HG03280 (cell line): Measurements from ENCODE around the gene CCR8.

ENCODE experiments used
- ATAC-seq: cut with Tn5 transposase; IDR thresholded peaks from one replicate; pipeline ENCODE4 v1.9.1; 2021; ENCODE audit warnings: mild to moderate bottlenecking, moderate library complexity; ENCODE audit not compliant: unreplicated experiment

CCR8 gene, protein sequence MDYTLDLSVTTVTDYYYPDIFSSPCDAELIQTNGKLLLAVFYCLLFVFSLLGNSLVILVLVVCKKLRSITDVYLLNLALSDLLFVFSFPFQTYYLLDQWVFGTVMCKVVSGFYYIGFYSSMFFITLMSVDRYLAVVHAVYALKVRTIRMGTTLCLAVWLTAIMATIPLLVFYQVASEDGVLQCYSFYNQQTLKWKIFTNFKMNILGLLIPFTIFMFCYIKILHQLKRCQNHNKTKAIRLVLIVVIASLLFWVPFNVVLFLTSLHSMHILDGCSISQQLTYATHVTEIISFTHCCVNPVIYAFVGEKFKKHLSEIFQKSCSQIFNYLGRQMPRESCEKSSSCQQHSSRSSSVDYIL

DNA sequence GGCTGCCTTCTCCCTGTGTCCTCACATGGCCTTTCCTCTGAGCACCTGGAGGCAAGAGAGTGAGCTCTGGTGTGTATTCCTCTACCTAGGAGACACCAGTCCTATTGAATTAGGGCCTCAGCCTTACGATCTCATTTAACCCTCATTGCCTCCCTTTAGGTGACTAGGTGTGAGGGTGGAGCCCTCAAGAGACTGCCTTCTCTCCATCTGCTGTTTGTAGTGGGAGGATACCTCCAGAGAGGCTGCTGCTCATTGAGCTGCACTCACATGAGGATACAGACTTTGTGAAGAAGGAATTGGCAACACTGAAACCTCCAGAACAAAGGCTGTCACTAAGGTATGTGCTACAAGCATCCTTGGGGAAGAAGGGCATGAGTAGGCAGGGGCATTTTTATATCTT lies at the start of gene CCR8:
Gene CCR8 (plus strand): TSS at position 217 of the 400 bp plus-strand sequence. CDS start 2,623 bp downstream, outside the sequence.
- ATAC-seq, result no peak

DNA sequence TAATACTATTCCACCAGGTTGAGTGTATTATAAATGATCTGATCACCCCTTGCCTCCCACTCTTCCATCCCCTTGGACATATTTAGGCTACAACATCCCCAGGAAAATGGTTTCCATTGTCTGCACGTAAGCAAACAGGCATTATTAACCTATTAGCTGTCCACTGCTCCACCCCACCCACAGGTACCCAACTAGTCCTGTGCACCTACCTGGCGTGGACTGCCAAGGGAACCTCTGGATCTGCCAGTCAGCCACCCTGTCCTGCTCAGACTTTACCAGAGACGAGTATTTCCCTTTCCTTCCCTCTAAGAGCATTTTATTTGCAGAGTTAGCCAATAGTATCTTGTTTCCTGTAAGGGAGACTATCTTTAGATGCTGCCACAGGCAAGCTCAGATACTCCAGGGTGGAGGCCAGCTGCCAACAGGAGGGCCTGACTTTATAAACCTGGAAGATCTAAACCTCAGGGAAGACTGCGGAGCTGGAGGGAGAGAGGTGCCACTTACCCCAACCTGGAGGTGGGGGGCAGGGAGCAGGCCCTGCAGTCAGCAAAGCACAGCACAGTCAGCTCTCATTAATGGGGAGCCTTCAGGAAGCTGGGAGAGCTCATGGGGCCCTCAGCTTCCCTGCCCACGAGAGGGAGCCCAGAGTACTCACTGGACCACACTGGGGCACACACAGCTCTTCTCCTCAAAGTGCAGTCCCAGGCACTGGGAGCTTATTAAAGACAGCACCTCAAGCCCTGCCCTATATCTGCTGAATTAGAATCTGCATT lies 49.6 kb upstream of the CCR8 start, which contains the start of gene CX3CR1:
Gene CX3CR1 (minus strand): TSS at position 292 of the 773 bp plus-strand sequence. CDS start 13,527 bp downstream, outside the sequence.
- ATAC-seq, result no peak

DNA sequence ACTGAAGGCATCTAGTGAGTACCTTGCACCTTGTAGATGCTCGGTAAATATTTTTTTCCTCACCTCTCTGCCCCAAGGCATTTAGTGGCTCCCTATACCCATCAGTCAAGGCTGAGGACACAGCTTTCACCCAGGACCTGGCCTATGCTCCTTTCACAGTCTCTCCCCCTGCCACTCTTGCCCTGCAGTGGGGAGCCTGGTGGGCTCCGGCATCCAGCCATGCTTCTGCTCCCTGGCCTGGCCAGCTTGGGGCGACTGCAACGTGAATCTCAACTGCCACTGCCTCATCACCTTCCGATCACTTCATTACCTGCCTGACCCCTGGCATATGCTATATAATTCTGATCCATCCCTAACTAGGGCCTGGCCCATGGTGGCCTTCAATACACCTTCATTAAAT lies 48.9 kb upstream of the CCR8 start:
- no peak for ATAC-seq

DNA sequence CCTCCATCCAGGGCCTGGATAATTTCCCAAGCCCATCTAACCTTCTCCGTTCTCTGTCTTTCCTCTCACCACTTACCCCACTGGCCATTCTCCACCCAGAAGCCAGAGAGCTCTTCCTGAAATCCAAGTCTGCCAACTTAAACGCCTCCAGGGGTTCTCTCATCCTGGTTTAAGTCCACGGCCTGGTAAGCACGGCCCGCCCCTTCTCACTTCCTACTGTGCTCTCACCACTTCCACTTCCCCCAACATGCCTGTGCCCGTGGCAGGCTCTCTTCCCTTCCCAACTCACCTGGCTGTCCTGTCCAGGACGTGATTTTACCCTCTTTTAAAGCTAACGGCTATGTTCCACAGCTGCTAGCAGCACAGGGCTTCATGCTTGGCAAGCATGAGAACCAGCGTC lies 48.0 kb upstream of the CCR8 start:
- no peak for ATAC-seq

DNA sequence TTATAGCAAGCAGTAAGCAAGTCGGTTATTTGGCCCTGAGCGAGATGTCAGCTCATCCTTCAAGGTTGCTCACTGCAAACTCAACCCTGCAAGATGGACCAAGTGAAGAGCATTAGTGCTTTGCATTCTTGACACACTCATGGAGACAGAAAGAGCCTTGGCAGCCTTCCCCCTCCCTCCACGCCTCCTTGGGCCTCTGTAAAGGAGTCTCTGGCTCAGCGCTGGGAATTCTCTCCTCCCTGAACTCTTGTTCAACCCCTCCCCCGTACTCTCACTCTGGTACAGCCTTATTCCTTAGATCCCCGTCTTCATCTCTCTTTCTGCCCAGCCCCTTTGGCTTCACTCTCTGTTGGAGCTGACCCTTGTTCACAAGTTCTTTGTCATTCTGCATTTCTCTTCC lies 47.5 kb upstream of the CCR8 start:
- no peak for ATAC-seq

DNA sequence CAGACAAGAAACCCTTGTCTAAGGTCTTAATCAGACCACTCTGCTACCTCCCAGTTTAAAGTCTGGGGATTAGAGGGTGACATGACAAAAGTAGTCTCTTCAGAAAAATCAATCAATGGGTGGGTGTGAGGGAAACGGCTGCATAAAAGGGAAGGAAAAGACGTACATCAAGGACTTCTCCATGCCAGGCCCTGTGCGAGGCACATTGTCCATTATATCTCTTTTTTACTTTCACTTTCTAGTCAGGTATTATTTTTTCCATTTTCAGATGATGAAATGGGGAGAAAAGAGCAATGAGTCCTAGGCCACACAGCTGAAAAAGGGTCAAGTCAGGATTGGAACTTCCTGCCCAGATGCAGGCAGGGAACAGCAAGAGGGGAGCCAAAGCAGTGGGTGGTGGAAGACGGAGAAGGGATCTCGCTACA lies 45.0 kb upstream of the CCR8 start:
- ATAC-seq, result no peak

DNA sequence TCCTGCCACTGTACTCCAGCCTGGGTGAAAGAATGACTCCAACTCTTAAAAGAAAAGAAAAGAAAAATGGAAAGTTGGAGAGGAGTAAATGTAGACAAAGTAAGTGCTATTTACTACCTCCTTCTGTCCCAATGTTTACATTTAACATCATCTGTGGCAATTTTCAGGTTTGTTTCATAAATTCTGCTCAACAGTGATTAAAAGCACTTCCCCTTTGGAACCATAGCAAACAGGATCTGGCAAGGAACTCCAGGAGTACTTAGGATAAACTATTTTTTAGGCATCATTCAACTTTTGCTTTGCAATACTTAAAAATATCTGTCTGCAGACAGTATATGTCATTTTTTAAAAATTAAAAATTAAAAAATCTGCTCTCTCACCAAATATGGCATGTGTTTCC lies 44.2 kb upstream of the CCR8 start:
- no peak for ATAC-seq

DNA sequence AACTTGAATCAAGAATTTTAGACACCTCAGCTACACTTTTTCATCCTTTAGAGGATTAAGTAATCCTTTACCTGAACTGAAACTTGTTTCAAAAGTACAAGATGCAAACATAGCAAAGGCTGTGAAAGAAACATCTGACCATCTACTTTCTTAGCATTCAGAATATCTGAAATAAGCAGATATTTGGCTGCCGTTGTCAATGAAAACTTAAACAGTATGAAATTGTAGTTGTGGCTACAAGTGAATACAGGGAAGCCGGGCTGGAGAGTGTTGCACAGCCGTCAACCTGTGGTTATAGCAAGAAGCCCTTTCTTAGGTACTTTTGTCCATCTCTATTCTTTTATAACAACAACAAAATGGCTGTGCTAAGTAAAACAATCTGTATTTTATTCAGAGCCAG lies 42.7 kb upstream of the CCR8 start:
- ATAC-seq, result no peak

DNA sequence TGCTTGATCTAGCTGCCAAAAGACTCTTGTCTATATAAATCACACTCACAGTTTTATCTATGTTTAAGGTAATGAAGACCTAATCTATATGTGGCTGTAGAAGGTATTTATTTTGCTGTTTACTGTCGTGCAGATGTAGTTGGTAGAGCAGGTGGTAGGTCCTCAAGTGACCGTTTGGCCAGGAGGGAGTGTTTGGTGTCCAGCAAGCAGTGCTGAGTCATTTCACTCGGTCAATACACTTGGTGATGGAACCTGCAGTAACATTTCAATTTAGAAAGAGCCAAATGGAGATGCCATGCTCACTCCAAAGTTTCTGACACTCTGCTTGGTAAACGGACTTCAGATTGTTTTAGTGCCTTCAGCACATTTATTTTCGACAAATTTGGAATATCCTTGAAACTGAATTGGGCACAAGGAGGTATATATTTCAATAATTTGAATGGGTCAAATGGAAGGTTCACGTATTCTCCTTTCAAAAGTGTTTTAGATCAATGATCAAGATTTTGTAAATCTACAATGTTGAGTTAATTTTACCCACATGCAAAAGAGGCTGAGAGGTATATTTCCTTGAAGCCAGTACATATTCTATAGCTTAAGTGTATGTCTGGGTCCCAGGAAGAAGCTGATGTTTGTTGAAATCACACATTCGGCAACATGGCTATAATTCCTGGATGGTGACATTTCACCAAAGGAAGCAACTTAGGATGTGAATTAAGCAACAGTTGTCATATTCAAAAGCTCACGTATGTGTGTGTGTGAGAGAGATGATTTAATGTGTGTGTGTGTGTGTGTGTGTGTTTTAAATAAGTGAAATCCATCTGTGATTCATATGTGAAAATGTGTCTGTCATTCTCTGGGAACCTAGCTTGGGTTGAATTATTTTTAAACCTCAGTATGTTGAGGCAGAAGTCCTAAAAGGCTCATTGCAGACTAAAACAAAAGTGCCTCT lies 42.0 kb upstream of the CCR8 start:
- no peak for ATAC-seq

DNA sequence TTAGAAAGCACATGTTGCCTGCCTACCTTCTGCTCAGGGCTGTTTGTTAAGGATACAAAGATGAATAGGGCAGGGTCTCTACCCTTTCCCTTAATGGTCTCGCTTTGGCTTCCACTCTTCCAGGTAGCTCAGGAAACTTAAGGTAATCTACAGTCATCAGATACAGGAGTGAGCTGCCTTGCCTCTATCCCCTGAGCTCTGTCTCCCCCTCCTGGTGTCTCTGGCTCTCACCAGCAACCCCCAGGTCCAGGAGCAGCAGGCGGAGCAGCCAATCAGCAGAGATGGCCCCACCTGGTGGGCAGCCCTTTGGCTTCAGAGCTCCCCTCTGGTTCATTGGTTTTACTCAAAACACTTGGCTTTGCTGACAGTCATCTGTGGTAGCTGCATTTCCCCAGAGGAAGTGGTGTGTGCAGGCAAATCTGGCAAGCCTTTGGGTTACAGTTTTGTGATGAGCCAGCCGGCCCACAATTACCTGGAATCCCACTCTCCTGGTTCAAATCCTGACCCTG lies 41.2 kb upstream of the CCR8 start:
- peak; percentile 98 for ATAC-seq

DNA sequence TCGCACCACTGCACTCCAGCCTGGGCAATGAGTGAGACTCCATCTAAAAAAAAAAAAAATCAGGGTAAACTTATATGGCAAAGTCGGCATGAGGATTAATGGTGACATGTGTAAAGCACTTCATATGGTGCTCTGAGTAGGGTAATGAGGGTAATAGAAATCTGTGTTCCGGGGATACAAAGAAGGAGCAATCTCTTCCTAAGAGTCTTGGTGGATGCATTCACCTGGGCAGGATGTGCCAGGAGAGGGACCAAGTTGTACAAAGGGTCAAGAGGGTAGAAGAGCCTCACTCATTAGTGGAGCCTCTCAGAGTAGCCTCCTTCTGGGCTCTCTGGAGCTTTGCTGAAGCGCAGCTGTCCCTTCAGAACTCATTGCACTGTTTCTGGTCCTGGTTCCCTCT lies 40.4 kb upstream of the CCR8 start:
- no peak for ATAC-seq

DNA sequence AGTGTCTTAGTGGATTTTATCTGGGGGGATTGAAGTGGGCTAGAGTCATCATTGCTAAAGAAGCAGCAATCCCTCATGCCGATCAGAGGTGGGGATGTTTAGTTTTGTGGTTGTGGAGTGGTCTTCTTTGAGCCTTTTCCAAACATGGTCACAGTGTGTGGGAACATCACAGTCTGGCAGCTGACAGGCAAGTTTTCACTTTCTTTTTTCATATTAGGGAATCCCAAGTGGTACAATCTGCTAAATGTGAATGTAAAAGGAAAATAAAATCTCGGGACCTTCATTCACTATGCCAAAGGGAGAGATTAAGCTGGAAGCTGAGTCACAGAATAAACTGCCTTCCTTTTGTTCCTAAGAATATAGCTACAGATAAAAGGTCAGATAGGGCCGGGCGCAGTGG lies 39.3 kb upstream of the CCR8 start:
- ATAC-seq, result no peak

DNA sequence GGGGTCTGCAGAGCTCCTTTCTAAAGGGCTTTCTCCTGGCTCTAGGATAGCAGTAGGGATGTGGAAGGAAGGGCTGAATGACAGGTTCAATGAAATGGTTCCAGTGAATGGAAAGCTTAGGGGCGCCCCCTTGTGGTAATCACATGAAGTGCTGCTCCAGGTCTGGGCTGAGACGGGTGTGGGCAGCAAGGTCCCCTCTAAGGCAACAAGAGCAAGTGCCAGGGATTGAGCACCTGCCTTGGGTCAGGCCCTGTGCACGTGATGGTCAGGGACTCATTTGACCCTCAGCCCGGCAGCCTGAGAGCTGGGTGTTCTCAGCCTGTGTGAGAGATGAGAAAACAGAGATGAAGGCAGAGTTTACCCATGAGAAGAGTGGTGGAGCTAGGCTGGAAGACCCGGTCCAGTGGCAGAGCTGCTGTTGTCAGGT lies 37.6 kb upstream of the CCR8 start:
- ATAC-seq, result no peak

DNA sequence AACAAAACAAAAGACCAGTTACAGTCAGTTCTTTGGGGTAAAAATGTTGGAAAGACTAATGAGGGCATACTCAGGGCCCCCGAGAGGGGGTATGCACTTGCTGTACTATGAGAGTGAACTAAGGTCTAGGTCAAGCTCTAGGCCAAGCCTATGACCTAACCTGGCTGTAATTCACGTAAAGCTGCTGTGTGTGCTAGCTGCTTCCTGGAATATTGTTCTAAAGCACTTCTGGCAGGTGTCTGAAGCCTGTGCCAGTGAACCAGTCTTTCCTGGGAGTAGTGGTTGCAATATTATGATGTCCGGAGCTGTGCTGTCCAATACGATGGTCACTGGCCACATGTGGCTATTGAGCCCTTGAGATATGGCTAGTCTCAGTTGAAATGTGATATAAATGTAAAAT lies 36.5 kb upstream of the CCR8 start:
- ATAC-seq, result no peak

DNA sequence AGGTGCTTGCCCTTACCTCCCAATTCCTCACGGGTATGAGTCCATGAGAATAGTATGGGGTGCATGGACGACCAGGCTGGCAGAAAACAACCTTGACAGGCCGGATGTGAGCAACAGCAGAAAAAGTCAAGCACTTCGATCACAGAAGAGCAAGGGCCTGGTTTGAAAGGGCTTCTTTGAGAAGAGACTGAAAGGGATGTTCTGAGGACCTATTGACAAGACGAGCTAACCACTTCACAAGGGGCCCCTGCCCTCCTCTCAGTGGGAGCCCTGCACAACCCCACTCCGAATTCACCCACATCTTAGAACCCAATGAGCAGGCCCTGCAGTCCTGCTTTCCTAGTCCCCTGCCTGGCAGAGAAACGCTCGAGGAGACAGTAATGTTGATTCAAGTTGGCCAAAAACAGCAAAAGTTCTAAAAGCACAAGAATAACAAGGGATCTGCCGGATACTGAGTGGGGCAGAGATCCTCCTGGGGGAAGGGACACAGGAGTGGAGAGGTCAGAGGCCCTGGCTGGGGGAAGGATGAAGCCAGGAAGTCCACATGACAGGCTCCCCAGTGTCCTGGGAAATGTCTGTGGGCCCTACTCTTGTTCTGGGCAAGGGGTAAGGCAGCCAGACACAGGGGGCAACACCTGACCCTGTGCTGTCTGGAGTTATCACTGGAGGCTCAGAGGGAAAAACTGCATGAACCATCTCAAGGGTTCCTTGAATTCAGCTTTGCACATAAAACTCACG lies 34.9 kb upstream of the CCR8 start:
- no peak for ATAC-seq

DNA sequence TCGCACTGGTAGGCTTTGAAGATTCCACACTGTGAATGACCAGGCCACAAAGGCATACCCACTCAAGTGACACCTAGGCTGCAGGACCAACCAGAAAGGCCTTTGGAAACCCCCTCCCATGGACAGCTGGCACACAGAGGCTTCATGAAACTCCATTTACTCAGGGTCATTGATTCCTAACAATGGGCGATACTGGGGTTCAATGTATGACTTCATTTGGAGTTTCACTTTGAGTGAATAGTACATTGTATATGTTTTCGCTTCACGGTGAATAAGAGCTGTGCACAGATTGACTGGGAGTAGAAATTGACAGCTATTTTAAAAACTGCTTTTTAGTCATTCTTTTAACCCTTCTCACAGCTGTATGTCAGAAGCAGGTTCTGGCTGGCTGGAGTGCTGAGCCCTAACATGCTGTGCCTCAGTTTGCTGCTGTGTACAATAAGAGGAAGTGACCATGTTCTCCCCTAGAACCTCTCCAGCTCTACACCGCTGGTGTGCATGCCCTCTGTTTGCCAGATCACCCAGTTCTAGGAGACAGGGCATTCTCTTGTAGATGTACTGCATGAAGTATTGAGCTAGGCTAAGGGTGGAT lies 34.2 kb upstream of the CCR8 start:
- ATAC-seq, result peak; percentile 77

DNA sequence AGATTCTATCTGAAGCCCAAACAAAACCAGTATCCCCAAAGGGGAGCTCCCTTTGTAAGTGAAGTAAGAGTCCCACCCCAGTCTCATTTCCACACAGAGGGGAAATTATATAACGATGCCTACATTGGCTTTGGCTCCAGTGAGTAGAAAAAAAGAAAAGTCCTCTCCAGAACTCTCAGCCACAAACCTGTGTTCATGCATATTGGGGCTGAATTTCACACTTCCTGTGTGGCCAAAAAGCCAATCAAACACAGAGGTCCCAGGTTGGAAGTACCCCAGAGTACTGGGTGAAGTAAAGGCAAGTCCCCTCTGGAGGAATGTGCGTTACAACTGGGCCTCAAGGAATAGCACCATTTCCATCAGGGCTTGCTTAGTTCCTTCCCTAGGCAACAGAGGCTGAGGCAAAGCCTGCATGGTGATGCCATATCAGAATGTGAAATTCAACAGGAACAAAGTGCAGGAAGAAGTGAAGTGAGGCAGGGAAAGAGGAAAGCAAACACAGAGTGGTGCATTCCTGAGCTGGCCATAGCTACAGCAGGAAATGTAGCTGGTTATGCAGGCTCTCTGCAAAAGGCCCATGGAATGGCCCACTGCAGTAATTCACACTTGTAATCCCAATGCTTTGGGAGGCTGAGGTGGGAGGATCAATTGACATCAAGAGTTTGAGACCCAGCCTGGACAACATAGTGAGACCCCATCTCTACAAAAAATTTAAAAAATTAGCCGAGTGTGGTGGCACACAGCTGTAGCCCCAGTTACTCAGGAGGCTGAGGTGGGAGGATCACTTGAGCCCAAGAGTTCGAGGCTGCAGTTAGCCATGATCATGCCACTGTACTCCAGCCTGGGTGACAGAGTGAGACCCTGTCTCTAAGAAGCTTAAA lies 33.1 kb upstream of the CCR8 start:
- ATAC-seq, result no peak

DNA sequence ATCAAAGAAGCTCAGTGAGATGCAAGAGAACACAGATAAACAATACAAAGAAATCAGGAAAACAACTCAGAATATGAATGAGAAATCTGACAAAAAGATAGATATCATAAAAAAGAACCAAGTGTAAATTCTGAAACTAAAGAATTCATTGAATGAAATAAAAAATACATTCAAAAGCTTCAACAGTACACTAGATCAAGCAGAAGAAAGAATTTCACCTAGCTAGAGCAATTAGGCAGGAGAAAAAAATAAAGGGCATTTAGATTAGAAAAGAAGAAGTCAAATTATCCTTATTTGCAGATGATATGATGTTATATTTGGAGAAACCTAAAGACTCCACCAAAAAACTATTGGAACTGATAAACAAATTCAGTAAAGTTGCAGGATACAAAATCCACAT lies 30.2 kb upstream of the CCR8 start:
- ATAC-seq, result no peak

DNA sequence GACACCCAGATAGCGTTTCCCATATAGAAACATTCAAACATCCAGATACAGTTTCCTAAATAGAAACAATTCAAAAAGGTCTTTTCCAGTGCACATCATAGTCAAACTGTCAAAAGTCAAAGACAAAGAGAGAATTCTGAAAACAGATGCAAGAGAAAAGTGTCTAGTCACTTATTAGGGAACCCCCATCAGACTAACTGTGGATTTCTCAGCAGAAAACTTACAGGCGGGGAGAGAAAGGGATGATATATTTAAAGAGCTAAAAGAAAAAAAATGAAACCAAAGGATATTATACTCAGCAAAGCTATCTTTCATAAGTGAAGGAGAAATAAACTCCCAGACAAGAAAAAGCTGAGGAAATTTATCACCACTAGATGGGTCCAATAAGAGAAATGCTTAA lies 27.3 kb upstream of the CCR8 start:
- ATAC-seq, result no peak
